SK-N-SH treated with all-trans-retinoic acid at 6 μM for 48 hours (cell line): ENCODE measurements around the gene WASL.

Source experiments
- ATAC-seq: fragments of 200-7000 bp; cut with Tn5 transposase; 3 replicates; pipeline ENCODE4 v1.9.1; 2020; ENCODE audit warnings: mild to moderate bottlenecking, moderate library complexity
- ARNTL ChIP-seq: fragments of 450-650 bp; formaldehyde crosslinking; IDR thresholded peaks from 2 replicates; pipeline ENCODE4 v1.5.0; 2020; ENCODE audit warnings: low read depth, mild to moderate bottlenecking, moderate library complexity, borderline replicate concordance
- BACH2 ChIP-seq: fragments of 250-450 bp; sonication (Bioruptor Pico); IDR thresholded peaks from 2 replicates; pipeline ENCODE4 v1.9.0; 2021; ENCODE audit warnings: mild to moderate bottlenecking, borderline replicate concordance
- CREB5 ChIP-seq: fragments of 250-450 bp; sonication (Bioruptor Pico); IDR thresholded peaks from 2 replicates; pipeline ENCODE4 v1.5.1; 2020; ENCODE audit warnings: low read depth, mild to moderate bottlenecking, moderate library complexity
- CSDC2 ChIP-seq: fragments of 250-450 bp; sonication (Bioruptor Pico); IDR thresholded peaks from 2 replicates; pipeline ENCODE4 v1.5.0; 2020; ENCODE audit warnings: mild to moderate bottlenecking, moderate library complexity
- CSRNP3 ChIP-seq: fragments of 250-450 bp; sonication (Bioruptor Pico); IDR thresholded peaks from 2 replicates; pipeline ENCODE4 v1.5.1; 2021; ENCODE audit warnings: mild to moderate bottlenecking, moderate library complexity
- ESRRG ChIP-seq: fragments of 250-450 bp; sonication (Bioruptor Pico); IDR thresholded peaks from 2 replicates; pipeline ENCODE4 v1.6.1; 2021; ENCODE audit warnings: mild to moderate bottlenecking
- GLIS3 ChIP-seq: fragments of 250-450 bp; sonication (Bioruptor Pico); IDR thresholded peaks from 2 replicates; pipeline ENCODE4 v1.5.0; 2020; ENCODE audit warnings: mild to moderate bottlenecking, moderate library complexity
- ISL1 ChIP-seq: fragments of 250-450 bp; sonication (Bioruptor Pico); IDR thresholded peaks from 2 replicates; pipeline ENCODE4 v2.1.2; 2022; ENCODE audit warnings: mild to moderate bottlenecking, moderate library complexity
- OSR1 ChIP-seq: fragments of 250-450 bp; sonication (Bioruptor Pico); IDR thresholded peaks from 2 replicates; pipeline ENCODE4 v1.8.0; 2022; ENCODE audit warnings: moderate library complexity, mild to moderate bottlenecking, inconsistent platforms
- PATZ1 ChIP-seq: fragments of 250-450 bp; sonication (Bioruptor Pico); IDR thresholded peaks from 2 replicates; pipeline ENCODE4 v1.8.0; 2020; ENCODE audit warnings: mild to moderate bottlenecking, moderate library complexity, borderline replicate concordance
- POU6F1 ChIP-seq: fragments of 250-450 bp; sonication (Bioruptor Pico); IDR thresholded peaks from 2 replicates; pipeline ENCODE4 v1.8.0; 2021; ENCODE audit warnings: low read depth, mild to moderate bottlenecking, moderate library complexity, borderline replicate concordance
- PPARA ChIP-seq: fragments of 250-450 bp; sonication (Bioruptor Pico); IDR thresholded peaks from 2 replicates; pipeline ENCODE4 v1.5.0; 2020; ENCODE audit warnings: mild to moderate bottlenecking, borderline replicate concordance
- RARB ChIP-seq: fragments of 250-450 bp; sonication (Bioruptor Pico); IDR thresholded peaks from 2 replicates; pipeline ENCODE4 v1.8.0; 2021; ENCODE audit warnings: mild to moderate bottlenecking, moderate library complexity
- TCF4 ChIP-seq: fragments of 250-450 bp; sonication (Bioruptor Pico); IDR thresholded peaks from 2 replicates; pipeline ENCODE4 v1.8.0; 2021; ENCODE audit warnings: mild to moderate bottlenecking, moderate library complexity, borderline replicate concordance
- TOX ChIP-seq: fragments of 250-450 bp; sonication (Bioruptor Pico); IDR thresholded peaks from 2 replicates; pipeline ENCODE4 v1.8.0; 2021; ENCODE audit warnings: mild to moderate bottlenecking, moderate library complexity, borderline replicate concordance
- TSHZ2 ChIP-seq: fragments of 250-450 bp; sonication (Bioruptor Pico); IDR thresholded peaks from 2 replicates; pipeline ENCODE4 v1.5.0; 2020; ENCODE audit warnings: mild to moderate bottlenecking, moderate library complexity
- ZC3H10 ChIP-seq: fragments of 250-450 bp; sonication (Bioruptor Pico); IDR thresholded peaks from 2 replicates; pipeline ENCODE4 v1.5.1; 2021; ENCODE audit warnings: mild to moderate bottlenecking, moderate library complexity
- ZFP3 ChIP-seq: fragments of 250-450 bp; sonication (Bioruptor Pico); IDR thresholded peaks from 2 replicates; pipeline ENCODE4 v1.5.0; 2020; ENCODE audit warnings: mild to moderate bottlenecking, moderate library complexity
- ZFP30 ChIP-seq: fragments of 450-650 bp; formaldehyde crosslinking; IDR thresholded peaks from 2 replicates; pipeline ENCODE4 v1.5.0; 2022; ENCODE audit warnings: mild to moderate bottlenecking, moderate library complexity
- ZNF565 ChIP-seq: fragments of 450-650 bp; formaldehyde crosslinking; conservative IDR thresholded peaks from 2 replicates; pipeline ENCODE4 v1.5.0; 2020; ENCODE audit warnings: low read depth, mild to moderate bottlenecking, moderate library complexity
- ZNF70 ChIP-seq: fragments of 450-650 bp; formaldehyde crosslinking; IDR thresholded peaks from 2 replicates; pipeline ENCODE4 v1.5.0; 2020; ENCODE audit warnings: mild to moderate bottlenecking, moderate library complexity
- ZNF8 ChIP-seq: fragments of 450-650 bp; formaldehyde crosslinking; IDR thresholded peaks from 2 replicates; pipeline ENCODE4 v1.5.0; 2020; ENCODE audit warnings: mild to moderate bottlenecking, moderate library complexity

Gene WASL

GRCh38 chr7:123712619-123713018 lies 36.2 kb downstream of the WASL start:
- ATAC-seq, result peak; percentile 61

GRCh38 chr7:123711832-123712293 lies 36.9 kb downstream of the WASL start:
- peak; percentile 37 for ATAC-seq

More at GRCh38 chr7:123712619-123713018, 36.2 kb downstream of the WASL start:
- TF ChIP-seq BACH2 (CRISPR knock-in tag) (no peak), ZFP3 (CRISPR knock-in tag) (no peak), CSRNP3 (CRISPR knock-in tag) (no peak), PPARA (CRISPR knock-in tag) (no peak), ISL1 (no peak), CREB5 (CRISPR knock-in tag) (no peak), POU6F1 (CRISPR knock-in tag) (no peak), ZNF8 (CRISPR knock-in tag) (no peak), ESRRG (no peak), TOX (CRISPR knock-in tag) (no peak), ZNF70 (CRISPR knock-in tag) (no peak), RARB (CRISPR knock-in tag) (no peak), TCF4 (CRISPR knock-in tag) (no peak), OSR1 (CRISPR knock-in tag) (no peak), ARNTL (CRISPR knock-in tag) (no peak), GLIS3 (CRISPR knock-in tag) (no peak), TSHZ2 (CRISPR knock-in tag) (no peak), PATZ1 (CRISPR knock-in tag) (no peak), ZC3H10 (CRISPR knock-in tag) (no peak)
- TF ChIP-seq, all 23 proteins: peak for 0

GRCh38 chr7:123710683-123711082 lies 38.1 kb downstream of the WASL start:
- ATAC-seq, result peak; percentile 24; the same call in 2 of the 3 replicates
- TF ChIP-seq ZC3H10 (CRISPR knock-in tag) (no peak), ZFP3 (CRISPR knock-in tag) (no peak), TSHZ2 (CRISPR knock-in tag) (no peak), PPARA (CRISPR knock-in tag) (no peak), ZNF565 (CRISPR knock-in tag) (no peak), CSDC2 (CRISPR knock-in tag) (no peak), ZNF70 (CRISPR knock-in tag) (no peak), POU6F1 (CRISPR knock-in tag) (no peak), ESRRG (no peak), CREB5 (CRISPR knock-in tag) (no peak), ARNTL (CRISPR knock-in tag) (no peak)

More at GRCh38 chr7:123711832-123712293, 36.9 kb downstream of the WASL start:
- no peak for TF ChIP-seq ZFP30 (CRISPR knock-in tag)
- TF ChIP-seq RARB (CRISPR knock-in tag), result no peak
- TF ChIP-seq ZNF8 (CRISPR knock-in tag), result no peak
- no peak for TF ChIP-seq ARNTL (CRISPR knock-in tag)
- no peak for TF ChIP-seq OSR1 (CRISPR knock-in tag)
